Heart right ventricle (tissue), 16 donors: ENCODE measurements around the gene CPSF4L. TPM values are rescaled to one million over a fixed set of nuclear protein-coding genes. Genes with fewer than 3 reads are reported as not detected.
A peak's percentile ranks its signal among the peaks of the same experiment; 100 is the strongest.

Source experiments
- ATAC-seq, 8 donors: fragments of 200-7000 bp; cut with Tn5 transposase; one replicate each; pipeline ENCODE4 v1.9.1; 2020; ENCODE audit warnings: mild to moderate bottlenecking in 8 of 8, moderate library complexity in 8 of 8, moderate number of reproducible peaks in 1 of 8
- DNase-seq, 2 donors: peaks; one replicate each; pipeline ENCODE4 v3.0.0-alpha.2; 2020
- H3K27ac ChIP-seq, 10 donors: fragments of 200-600 bp; sonication (generic) in 2 of 10; one replicate each; pipeline versions ENCODE4 v1.5.0 to v1.8.0; 2020 to 2022; ENCODE audit warnings: mild to moderate bottlenecking in 3 of 10
- H3K27me3 ChIP-seq, 7 donors: fragments of 200-600 bp; one replicate each; pipeline ENCODE4 v1.8.0; 2021 to 2022; ENCODE audit warnings: mild to moderate bottlenecking in 2 of 7
- H3K36me3 ChIP-seq, 9 donors: fragments of 200-600 bp; sonication (generic) in 1 of 9; one replicate each; pipeline versions ENCODE4 v1.5.0 to v1.8.0; 2020 to 2022; ENCODE audit warnings: mild to moderate bottlenecking in 2 of 9
- H3K4me1 ChIP-seq, 9 donors: fragments of 200-600 bp; sonication (generic) in 1 of 9; one replicate each; pipeline versions ENCODE4 v1.5.0 to v1.8.0; 2020 to 2022; ENCODE audit warnings: mild to moderate bottlenecking in 4 of 9
- H3K4me3 ChIP-seq, 10 donors: fragments of 200-600 bp; sonication (generic) in 2 of 10; one replicate each; pipeline versions ENCODE4 v1.5.0 to v1.8.0; 2020 to 2022; ENCODE audit warnings: mild to moderate bottlenecking in 7 of 10, moderate library complexity in 2 of 10
- H3K9me3 ChIP-seq, 11 donors: fragments of 200-600 bp in 10 of 11; sonication (generic) in 2 of 11; one replicate each; pipeline versions ENCODE4 v1.5.0 to v1.8.0; 2013 to 2022; ENCODE audit warnings: mild to moderate bottlenecking in 2 of 11, control low read depth in 1 of 11, moderate library complexity in 1 of 11
- WGBS, 2 donors: extraction: QIAGEN DNeasy Blood & Tissue Kit; methylation state at CpG; one replicate each; pipeline ENCODE4 v1.1.7; 2013; ENCODE audit warnings: inconsistent platforms in 1 of 2; 5-methylcytosine and 5-hydroxymethylcytosine counted together
- intact Hi-C, 10 donors: fragments of 100-400 bp; cut with DNase I; formaldehyde crosslinking; loops; one replicate each; pipeline versions ENCODE4 v1.11.1 to v1.14.2; 2022
- polyA plus RNA-seq, 2 donors: library from polyadenylated mRNA; stranded (reverse); fragments of 200-250 nt; gene quantifications; one replicate each; pipeline ENCODE4 v1.2.3, GENCODE V29; 2013
- total RNA-seq, 10 donors: library from RNA; stranded (reverse); fragmentation: NEBNext Ultra II Directional in 3 of 10; extraction: Animal tissue kit (Norgen Biotek cat#: 25700) in 3 of 10; gene quantifications; one replicate each; pipeline versions ENCODE4 v1.2.1 to v1.2.4, GENCODE V29; 2021 to 2023
- TF ChIP-seq, protein P1 (sequence below), 9 donors: fragments of 200-600 bp; sonication (generic) in 2 of 9; IDR thresholded peaks; one replicate each; pipeline versions ENCODE4 v1.5.0 to v1.8.0; 2021 to 2022; ENCODE audit warnings: antibody characterized with exemption in 9 of 9, mild to moderate bottlenecking in 5 of 9, moderate library complexity in 1 of 9
- donor health status: Arrhythmogenic right ventricular cardiomyopathy.
- donor health status: ischemic (EF 13 %, LVEDD 7.1; RV severe dilation, severe dysfunction).
- donor health status: healthy with polysubstance abuse.
- donor health status: DM: no; HTN: yes; CAD: no.
- donor health status: DM: no; HTN: no; CAD: no.
- donor health status: ischemic (EF 25% LVEDD 6.9; RV normal size, moderate dysfunction).
- donor health status: ischemic (EF 25% LVEDD 5.7; RV mildly dilated, moderate dysfunction).
- donor health status: healthy.
- donor health status: DM: yes; HTN: yes; CAD: no.
- donor health status: Ischemic cardiomyopathy.
- donor health status: ischemic (EF 35%, LVEDD 5.7; RV mildly dilated, moderate dysfunction).
- donor health status: nonischemic (EF 11% LVEDD 7.7; RV severe dilation, severe dysfunction).
- donor health status: DM: yes; HTN: yes; CAD: no.
- donor health status: PGD.
- donor health status: ischemic (EF 29% LVEDD 5.4; RV normal size, mild dysfunction).
- donor health status: nonischemic (EF 23%, LVEDD 6.1; RV moderate dilation, normal function).

Gene CPSF4L
- total and polyA plus RNA-seq, 12 donors: not detected

- H3K4me1 ChIP-seq: peaks cover 2 to 49% (median 24%) of the 10 kb centered on the region in 9 donors
- intact Hi-C loops: no loop called here
- TF ChIP-seq, protein P1, sequence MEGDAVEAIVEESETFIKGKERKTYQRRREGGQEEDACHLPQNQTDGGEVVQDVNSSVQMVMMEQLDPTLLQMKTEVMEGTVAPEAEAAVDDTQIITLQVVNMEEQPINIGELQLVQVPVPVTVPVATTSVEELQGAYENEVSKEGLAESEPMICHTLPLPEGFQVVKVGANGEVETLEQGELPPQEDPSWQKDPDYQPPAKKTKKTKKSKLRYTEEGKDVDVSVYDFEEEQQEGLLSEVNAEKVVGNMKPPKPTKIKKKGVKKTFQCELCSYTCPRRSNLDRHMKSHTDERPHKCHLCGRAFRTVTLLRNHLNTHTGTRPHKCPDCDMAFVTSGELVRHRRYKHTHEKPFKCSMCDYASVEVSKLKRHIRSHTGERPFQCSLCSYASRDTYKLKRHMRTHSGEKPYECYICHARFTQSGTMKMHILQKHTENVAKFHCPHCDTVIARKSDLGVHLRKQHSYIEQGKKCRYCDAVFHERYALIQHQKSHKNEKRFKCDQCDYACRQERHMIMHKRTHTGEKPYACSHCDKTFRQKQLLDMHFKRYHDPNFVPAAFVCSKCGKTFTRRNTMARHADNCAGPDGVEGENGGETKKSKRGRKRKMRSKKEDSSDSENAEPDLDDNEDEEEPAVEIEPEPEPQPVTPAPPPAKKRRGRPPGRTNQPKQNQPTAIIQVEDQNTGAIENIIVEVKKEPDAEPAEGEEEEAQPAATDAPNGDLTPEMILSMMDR (IDR thresholded peaks at IDR 0.05): no peak
- 77 to 83% methylated on average over 10 of the region's 10 CpGs for WGBS, 2 donors
- H3K9me3 ChIP-seq: no peaks in the 10 kb centered on the region
- ATAC-seq (no peak), DNase-seq (no peak)
- H3K27me3 ChIP-seq: no peaks in the 10 kb centered on the region
- H3K4me3 ChIP-seq: no peak overlapping the region
- peak overlapping the region in 8 of 10 donors; percentile 6 to 77 (median 64) for H3K27ac ChIP-seq
- peaks cover 0 to 100% (median 70%) of the 10 kb centered on the region in 9 donors for H3K36me3 ChIP-seq
Measured at GRCh38 chr17:73203788-73204479, 57.7 kb downstream of the CPSF4L start.

DNA sequence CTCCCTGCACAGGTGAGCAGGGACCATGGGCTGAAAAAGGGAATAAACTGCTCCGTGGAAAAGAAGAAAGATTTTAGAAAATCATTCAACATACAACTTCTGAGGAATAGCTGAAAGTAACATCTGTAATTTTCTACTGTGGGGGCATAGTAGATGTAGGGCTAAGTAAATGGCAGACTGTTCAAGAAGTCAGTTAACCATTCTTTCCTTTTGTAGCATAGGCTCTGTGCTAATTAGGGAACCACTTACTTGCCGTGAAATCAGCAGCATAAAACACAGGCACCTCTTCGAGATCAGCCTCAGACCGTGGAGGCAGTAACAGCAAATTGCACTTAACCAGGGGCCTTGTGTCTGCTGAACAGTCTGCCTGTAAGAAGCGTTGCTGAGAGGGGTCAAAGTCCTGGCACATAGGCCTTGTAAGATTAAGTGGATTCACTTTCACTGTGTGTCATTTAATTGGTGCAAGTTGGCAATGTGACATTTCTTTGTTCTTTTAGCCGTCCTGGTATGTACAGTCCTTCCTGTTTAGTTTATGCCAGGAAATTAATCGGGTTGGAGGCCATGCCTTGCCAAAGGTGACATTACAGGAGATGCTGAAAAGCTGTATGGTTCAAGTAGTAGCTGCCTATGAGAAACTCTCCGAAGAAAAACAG is 58.4 kb downstream of the CPSF4L start:
- 31 to 32% methylated on average over 8 of the region's 8 CpGs for WGBS, 2 donors
- no peak overlapping the region for H3K4me3 ChIP-seq
- peak overlapping the region in 9 of 10 donors; percentile 6 to 77 (median 60) for H3K27ac ChIP-seq
- TF ChIP-seq, protein P1 (IDR thresholded peaks at IDR 0.05): no peak
- intact Hi-C loops: no loop called here
- no peaks in the 10 kb centered on the region for H3K9me3 ChIP-seq
- DNase-seq (no peak), ATAC-seq (peak; percentile 45 to 83 (median 76))
- no peaks in the 10 kb centered on the region for H3K27me3 ChIP-seq
- H3K4me1 ChIP-seq: peaks cover 2 to 43% (median 24%) of the 10 kb centered on the region in 9 donors
- H3K36me3 ChIP-seq: peaks cover 0 to 100% (median 74%) of the 10 kb centered on the region in 9 donors

DNA sequence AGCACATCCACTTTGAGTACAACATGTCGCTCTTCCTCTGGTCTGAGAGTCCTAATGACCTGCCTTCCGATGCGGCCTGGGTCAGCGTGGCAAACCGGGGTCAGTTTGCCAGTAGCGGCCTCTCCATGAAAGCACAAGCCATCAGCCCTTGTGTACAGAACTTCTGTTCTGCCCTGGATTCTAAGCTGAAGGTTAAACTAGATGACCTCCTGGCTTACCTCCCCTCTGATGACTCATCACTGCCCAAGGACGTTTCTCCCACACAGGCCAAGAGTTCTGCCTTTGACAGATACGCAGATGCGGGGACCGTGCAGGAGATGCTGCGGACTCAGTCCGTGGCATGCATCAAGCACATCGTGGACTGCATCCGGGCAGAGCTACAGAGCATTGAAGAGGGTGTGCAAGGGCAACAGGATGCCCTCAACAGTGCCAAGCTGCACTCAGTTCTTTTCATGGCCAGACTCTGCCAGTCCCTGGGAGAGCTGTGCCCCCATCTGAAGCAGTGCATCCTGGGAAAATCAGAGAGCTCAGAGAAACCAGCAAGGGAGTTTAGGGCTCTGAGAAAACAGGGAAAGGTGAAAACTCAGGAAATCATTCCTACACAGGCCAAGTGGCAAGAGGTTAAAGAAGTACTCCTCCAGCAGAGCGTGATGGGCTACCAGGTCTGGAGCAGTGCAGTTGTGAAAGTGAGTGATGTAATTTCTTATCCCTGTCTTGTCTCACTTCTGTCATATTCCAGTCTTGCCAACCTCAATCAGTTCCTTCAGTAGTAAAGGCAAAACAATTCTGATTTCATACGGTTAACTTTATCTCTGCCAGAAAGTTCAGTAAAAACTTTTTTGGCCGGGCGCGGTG is 60.2 kb downstream of the CPSF4L start:
- Histone ChIP-seq H3K9me3 (no peaks in the 10 kb centered on the region), H3K27me3 (no peaks in the 10 kb centered on the region), H3K4me1 (peaks cover 2 to 34% (median 24%) of the 10 kb centered on the region in 9 donors), H3K27ac (peak overlapping the region in 4 of 10 donors; percentile 29 to 65 (median 38)), H3K36me3 (peaks cover 0 to 100% (median 77%) of the 10 kb centered on the region in 9 donors), H3K4me3 (no peak overlapping the region)
- peak in 6 of 8 donors; percentile 14 to 75 (median 56) for ATAC-seq
- DNase-seq: peak; percentile 23 to 24
- 77 to 78% methylated on average over 19 of the region's 19 CpGs for WGBS, 2 donors
- intact Hi-C loops: no loop called here
- TF ChIP-seq, protein P1 (IDR thresholded peaks at IDR 0.05): no peak

- no peak for DNase-seq
- ATAC-seq: no peak
- 86 to 89% methylated on average over 10 of the region's 10 CpGs for WGBS, 2 donors
- Histone ChIP-seq H3K4me3 (no peak overlapping the region), H3K27me3 (no peaks in the 10 kb centered on the region), H3K27ac (peak overlapping the region in 1 of 10 donors; percentile 36), H3K9me3 (no peaks in the 10 kb centered on the region), H3K36me3 (peaks cover 0 to 96% (median 74%) of the 10 kb centered on the region in 9 donors), H3K4me1 (peaks cover 2 to 34% (median 24%) of the 10 kb centered on the region in 9 donors)
- TF ChIP-seq, protein P1 (IDR thresholded peaks at IDR 0.05): no peak
- intact Hi-C loops: no loop called here
Measured at GRCh38 chr17:73200476-73200875, 61.2 kb downstream of the CPSF4L start.
